HepG2 (cell line): Measurements from ENCODE around the gene TBL3. TPM values are rescaled to one million over a fixed set of nuclear protein-coding genes. Genes with fewer than 3 reads are reported as not detected.
A peak's percentile ranks its signal among the peaks of the same experiment; 100 is the strongest.

Experiments used
- ARNT ChIP-seq: fragments of 450-650 bp; IDR thresholded peaks from 2 replicates; pipeline ENCODE4 v1.6.1; 2017
- FOXM1 ChIP-seq: sonication (generic); formaldehyde crosslinking; IDR thresholded peaks from 2 replicates; pipeline ENCODE4 v1.5.0; 2020; ENCODE audit warnings: missing genetic modification reagents
- GATA4 ChIP-seq: sonication (generic); IDR thresholded peaks from 2 replicates; pipeline ENCODE4 v1.6.1; 2016; ENCODE audit warnings: antibody characterized with exemption, low read depth, borderline replicate concordance
- HMG20A ChIP-seq: IDR thresholded peaks from 2 replicates; pipeline ENCODE4 v1.6.1; 2016; ENCODE audit warnings: borderline replicate concordance
- IKZF1 ChIP-seq: fragments of 450-650 bp; IDR thresholded peaks from 2 replicates; pipeline ENCODE4 v1.7.1; 2016
- KLF16 ChIP-seq, 2 experiments: sonication (generic) in 1 of 2; formaldehyde crosslinking in 1 of 2; IDR thresholded peaks; 2 replicates each; pipeline versions ENCODE4 v1.6.1 to v1.8.0; 2016 to 2023; ENCODE audit warnings: missing genetic modification reagents in 2 of 2, missing compliant biosample characterization in 1 of 2
- MTF2 ChIP-seq: sonication (generic); formaldehyde crosslinking; IDR thresholded peaks from 2 replicates; pipeline ENCODE4 v1.5.0; 2020; ENCODE audit warnings: missing genetic modification reagents, borderline replicate concordance
- PHF20 ChIP-seq: sonication (generic); formaldehyde crosslinking; IDR thresholded peaks from 2 replicates; pipeline ENCODE4 v1.5.0; 2020; ENCODE audit warnings: mild to moderate bottlenecking, missing genetic modification reagents
- PRPF4 ChIP-seq: fragments of 200-400 bp; formaldehyde crosslinking; IDR thresholded peaks from 2 replicates; pipeline ENCODE4 v1.6.1; 2016; ENCODE audit warnings: low read length, low read depth; ENCODE audit not compliant: poor library complexity, severe bottlenecking
- THAP11 ChIP-seq: IDR thresholded peaks from 2 replicates; pipeline ENCODE4 v1.6.1; 2016; ENCODE audit warnings: missing biosample characterization, missing genetic modification reagents
- ZFP36L1 ChIP-seq: sonication (generic); formaldehyde crosslinking; IDR thresholded peaks from 2 replicates; pipeline ENCODE4 v1.8.0; 2022; ENCODE audit warnings: mild to moderate bottlenecking, missing genetic modification reagents, moderate library complexity
- ZFP36L2 ChIP-seq: sonication (generic); formaldehyde crosslinking; IDR thresholded peaks from 2 replicates; pipeline ENCODE4 v1.4.0; 2020; ENCODE audit warnings: missing genetic modification reagents
- ZNF567 ChIP-seq: sonication (generic); formaldehyde crosslinking; IDR thresholded peaks from 2 replicates; pipeline ENCODE4 v1.8.1; 2023; ENCODE audit warnings: mild to moderate bottlenecking, missing genetic modification reagents, borderline replicate concordance
- ZNF660 ChIP-seq: sonication (generic); formaldehyde crosslinking; IDR thresholded peaks from 2 replicates; pipeline ENCODE4 v1.5.1; 2020; ENCODE audit warnings: mild to moderate bottlenecking, low read depth, missing genetic modification reagents, borderline replicate concordance
- ZSCAN9 ChIP-seq: IDR thresholded peaks from 2 replicates; pipeline ENCODE4 v1.6.1; 2016; ENCODE audit warnings: borderline replicate concordance
- polyA plus RNA-seq, 8 experiments: library from polyadenylated mRNA; depleted of rRNA in 3 of 8; stranded (reverse) in 7 of 8; unstranded in 1 of 8; fragments of >200 nt; fragmentation: Illumina TruSeq in 4 of 8; extraction: Trizol in 4 of 8; gene quantifications; 2 replicates each; pipeline versions ENCODE4 v1.2.1 to v1.2.3, GENCODE V29; 2011 to 2016; ENCODE audit warnings: low read depth in 4 of 8, missing spikeins in 1 of 8, mixed read lengths in 1 of 8; ENCODE audit not compliant: insufficient read depth in 1 of 8
- total RNA-seq, 5 experiments: library from RNA; depleted of rRNA; stranded (reverse); fragments of >200 nt; fragmentation: Illumina TruSeq; extraction: Trizol; gene quantifications; 2 replicates each; pipeline ENCODE4 v1.2.3, GENCODE V29; 2016; ENCODE audit warnings: low read depth in 1 of 5
- TF ChIP-seq, protein P1 (sequence below): sonication (generic); formaldehyde crosslinking; IDR thresholded peaks from 2 replicates; pipeline ENCODE4 v1.5.0; 2020; ENCODE audit warnings: missing genetic modification reagents
- TF ChIP-seq, protein P2 (sequence below): sonication (generic); formaldehyde crosslinking; IDR thresholded peaks from 2 replicates; pipeline ENCODE4 v1.4.0; 2020; ENCODE audit warnings: mild to moderate bottlenecking, missing genetic modification reagents
- TF ChIP-seq, protein P3 (sequence below): sonication (generic); formaldehyde crosslinking; IDR thresholded peaks from 2 replicates; pipeline ENCODE4 v1.5.0; 2020; ENCODE audit warnings: missing genetic modification reagents
- TF ChIP-seq, protein P4 (sequence below): sonication (generic); formaldehyde crosslinking; IDR thresholded peaks from 2 replicates; pipeline ENCODE4 v1.5.1; 2020; ENCODE audit warnings: missing genetic modification reagents, mild to moderate bottlenecking, borderline replicate concordance
- TF ChIP-seq, protein P5 (sequence below): sonication (generic); formaldehyde crosslinking; IDR thresholded peaks from 2 replicates; pipeline ENCODE4 v1.9.0; 2021; ENCODE audit warnings: missing genetic modification reagents, mild to moderate bottlenecking, borderline replicate concordance
- TF ChIP-seq, protein P6 (sequence below): sonication (generic); formaldehyde crosslinking; IDR thresholded peaks from 2 replicates; pipeline ENCODE4 v1.4.0; 2020; ENCODE audit warnings: mild to moderate bottlenecking, missing genetic modification reagents

The TBL3 gene
- total and polyA plus RNA-seq, 2 of the 13 experiments (the other 11 are each of a cell fraction or from before 2014, with no cell fraction given): 16.8 to 38.0 TPM

DNA sequence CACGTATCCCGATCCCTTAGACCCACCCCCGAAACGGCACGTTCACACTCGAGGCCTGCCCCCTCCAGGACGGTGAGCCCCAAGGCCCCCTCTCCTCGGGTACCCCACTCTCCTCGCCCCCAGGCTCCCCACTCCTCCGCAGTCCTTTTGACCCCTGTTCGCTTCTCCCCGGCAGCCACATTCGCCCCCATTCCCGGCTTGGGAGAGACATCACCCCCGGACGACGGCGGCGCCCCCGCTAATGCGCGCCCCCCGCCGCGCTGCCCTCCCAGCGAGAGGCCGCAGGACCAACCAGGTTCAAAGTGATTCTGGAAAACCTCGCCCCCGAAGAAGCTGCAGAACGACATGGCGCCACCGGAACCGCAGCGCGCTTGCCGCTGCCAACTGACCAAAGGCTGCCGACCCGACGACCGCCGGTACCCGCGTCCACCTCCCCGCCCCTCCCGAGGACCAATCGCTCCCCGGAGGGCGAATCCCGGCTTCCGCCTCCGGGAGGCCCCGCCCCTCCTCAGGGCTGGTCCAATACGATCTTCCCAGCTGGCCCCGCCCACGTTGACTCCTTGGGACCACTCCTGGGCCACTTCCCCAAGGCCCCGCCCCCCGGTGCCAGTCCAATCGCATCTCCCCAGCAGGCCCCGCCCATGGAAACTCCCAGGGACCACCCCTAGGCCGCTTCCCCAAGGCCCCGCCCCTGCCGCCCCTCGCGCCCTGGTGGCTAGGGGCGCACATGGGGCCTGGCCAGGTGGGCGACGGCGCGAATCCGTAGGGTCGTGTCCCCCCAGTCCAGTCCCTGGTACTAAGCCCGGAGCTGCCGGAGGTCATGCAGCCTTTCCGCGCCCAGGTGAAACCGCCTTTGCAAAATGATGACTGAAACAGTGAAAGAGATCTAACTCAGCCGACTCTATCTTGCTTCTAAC, 28.8 kb upstream of the TBL3 start, which contains the start of gene MSRB1 (continued):
- TF ChIP-seq IKZF1 (no peak), PRPF4 (no peak), ZNF567 (CRISPR knock-in tag) (no peak), MTF2 (CRISPR knock-in tag) (no peak), GATA4 (peak; percentile 65; the same call in 1 of the 2 replicates), ZNF660 (0 out of 2 replicates have a peak, but pooled peaks have one; percentile 22), KLF16 (CRISPR knock-in tag; IDR thresholded peaks at IDR 0.05) (peak in 1 of 2 experiments; percentile 79; a peak in 2 of 4 replicates), ZFP36L2 (CRISPR knock-in tag) (0 out of 2 replicates have a peak, but pooled peaks have one; percentile 31), HMG20A (no peak), ZFP36L1 (CRISPR knock-in tag) (peak; percentile 64; the same call in 1 of the 2 replicates), ZSCAN9 (CRISPR knock-in tag) (peak; percentile 86), FOXM1 (CRISPR knock-in tag) (no peak), THAP11 (CRISPR knock-in tag) (peak; percentile 72), PHF20 (CRISPR knock-in tag) (peak; percentile 20; the same call in 1 of the 2 replicates), ARNT (no peak)
- TF ChIP-seq, protein P1, sequence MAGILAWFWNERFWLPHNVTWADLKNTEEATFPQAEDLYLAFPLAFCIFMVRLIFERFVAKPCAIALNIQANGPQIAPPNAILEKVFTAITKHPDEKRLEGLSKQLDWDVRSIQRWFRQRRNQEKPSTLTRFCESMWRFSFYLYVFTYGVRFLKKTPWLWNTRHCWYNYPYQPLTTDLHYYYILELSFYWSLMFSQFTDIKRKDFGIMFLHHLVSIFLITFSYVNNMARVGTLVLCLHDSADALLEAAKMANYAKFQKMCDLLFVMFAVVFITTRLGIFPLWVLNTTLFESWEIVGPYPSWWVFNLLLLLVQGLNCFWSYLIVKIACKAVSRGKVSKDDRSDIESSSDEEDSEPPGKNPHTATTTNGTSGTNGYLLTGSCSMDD (CRISPR knock-in tag): no peak
- TF ChIP-seq, protein P2, sequence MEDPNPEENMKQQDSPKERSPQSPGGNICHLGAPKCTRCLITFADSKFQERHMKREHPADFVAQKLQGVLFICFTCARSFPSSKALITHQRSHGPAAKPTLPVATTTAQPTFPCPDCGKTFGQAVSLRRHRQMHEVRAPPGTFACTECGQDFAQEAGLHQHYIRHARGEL (CRISPR knock-in tag): 0 out of 2 replicates have a peak, but pooled peaks have one; percentile 46
- TF ChIP-seq, protein P3, sequence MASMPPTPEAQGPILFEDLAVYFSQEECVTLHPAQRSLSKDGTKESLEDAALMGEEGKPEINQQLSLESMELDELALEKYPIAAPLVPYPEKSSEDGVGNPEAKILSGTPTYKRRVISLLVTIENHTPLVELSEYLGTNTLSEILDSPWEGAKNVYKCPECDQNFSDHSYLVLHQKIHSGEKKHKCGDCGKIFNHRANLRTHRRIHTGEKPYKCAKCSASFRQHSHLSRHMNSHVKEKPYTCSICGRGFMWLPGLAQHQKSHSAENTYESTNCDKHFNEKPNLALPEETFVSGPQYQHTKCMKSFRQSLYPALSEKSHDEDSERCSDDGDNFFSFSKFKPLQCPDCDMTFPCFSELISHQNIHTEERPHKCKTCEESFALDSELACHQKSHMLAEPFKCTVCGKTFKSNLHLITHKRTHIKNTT (CRISPR knock-in tag): no peak
- TF ChIP-seq, protein P4, sequence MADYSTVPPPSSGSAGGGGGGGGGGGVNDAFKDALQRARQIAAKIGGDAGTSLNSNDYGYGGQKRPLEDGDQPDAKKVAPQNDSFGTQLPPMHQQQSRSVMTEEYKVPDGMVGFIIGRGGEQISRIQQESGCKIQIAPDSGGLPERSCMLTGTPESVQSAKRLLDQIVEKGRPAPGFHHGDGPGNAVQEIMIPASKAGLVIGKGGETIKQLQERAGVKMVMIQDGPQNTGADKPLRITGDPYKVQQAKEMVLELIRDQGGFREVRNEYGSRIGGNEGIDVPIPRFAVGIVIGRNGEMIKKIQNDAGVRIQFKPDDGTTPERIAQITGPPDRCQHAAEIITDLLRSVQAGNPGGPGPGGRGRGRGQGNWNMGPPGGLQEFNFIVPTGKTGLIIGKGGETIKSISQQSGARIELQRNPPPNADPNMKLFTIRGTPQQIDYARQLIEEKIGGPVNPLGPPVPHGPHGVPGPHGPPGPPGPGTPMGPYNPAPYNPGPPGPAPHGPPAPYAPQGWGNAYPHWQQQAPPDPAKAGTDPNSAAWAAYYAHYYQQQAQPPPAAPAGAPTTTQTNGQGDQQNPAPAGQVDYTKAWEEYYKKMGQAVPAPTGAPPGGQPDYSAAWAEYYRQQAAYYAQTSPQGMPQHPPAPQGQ (CRISPR knock-in tag): no peak
- TF ChIP-seq, protein P5, sequence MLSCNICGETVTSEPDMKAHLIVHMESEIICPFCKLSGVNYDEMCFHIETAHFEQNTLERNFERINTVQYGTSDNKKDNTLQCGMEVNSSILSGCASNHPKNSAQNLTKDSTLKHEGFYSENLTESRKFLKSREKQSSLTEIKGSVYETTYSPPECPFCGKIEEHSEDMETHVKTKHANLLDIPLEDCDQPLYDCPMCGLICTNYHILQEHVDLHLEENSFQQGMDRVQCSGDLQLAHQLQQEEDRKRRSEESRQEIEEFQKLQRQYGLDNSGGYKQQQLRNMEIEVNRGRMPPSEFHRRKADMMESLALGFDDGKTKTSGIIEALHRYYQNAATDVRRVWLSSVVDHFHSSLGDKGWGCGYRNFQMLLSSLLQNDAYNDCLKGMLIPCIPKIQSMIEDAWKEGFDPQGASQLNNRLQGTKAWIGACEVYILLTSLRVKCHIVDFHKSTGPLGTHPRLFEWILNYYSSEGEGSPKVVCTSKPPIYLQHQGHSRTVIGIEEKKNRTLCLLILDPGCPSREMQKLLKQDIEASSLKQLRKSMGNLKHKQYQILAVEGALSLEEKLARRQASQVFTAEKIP (CRISPR knock-in tag): no peak
- TF ChIP-seq, protein P6, sequence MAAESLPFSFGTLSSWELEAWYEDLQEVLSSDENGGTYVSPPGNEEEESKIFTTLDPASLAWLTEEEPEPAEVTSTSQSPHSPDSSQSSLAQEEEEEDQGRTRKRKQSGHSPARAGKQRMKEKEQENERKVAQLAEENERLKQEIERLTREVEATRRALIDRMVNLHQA (CRISPR knock-in tag): no peak
